Common myeloid progenitor, CD34-positive (primary cell): Measurements from ENCODE around the gene LIN52.

Experiments used
- CTCF ChIA-PET: fragments of 350-600 bp; sonication (Branson Sonifier 250); formaldehyde crosslinking; loops from one replicate; lab custom pipeline; 2021; ENCODE audit warnings: antibody characterized with exemption; lab: Charles Lee
- POLR2A ChIA-PET: fragments of 350-600 bp; sonication (Branson Sonifier 250); formaldehyde crosslinking; loops from one replicate; lab custom pipeline; 2021; ENCODE audit warnings: antibody characterized with exemption; lab: Charles Lee
- DNase-seq, 3 donors: peaks; one replicate each; pipeline versions ENCODE4 v3.0.0 to v3.0.0-alpha.2; 2013
- H3K27ac ChIP-seq, 2 experiments: 1 replicate in 1 of 2; 2 replicates in 1 of 2; pipeline ENCODE4 v1.7.0; 2013; ENCODE audit warnings: inconsistent platforms in 2 of 2, low read length in 2 of 2, mild to moderate bottlenecking in 2 of 2, low read depth in 1 of 2, moderate library complexity in 1 of 2; ENCODE audit not compliant: severe bottlenecking in 2 of 2, insufficient read depth in 1 of 2, poor library complexity in 1 of 2
- H3K27me3 ChIP-seq, 5 experiments: replicated peaks in 2 of 5; 1 replicate in 3 of 5; 2 replicates in 2 of 5; pipeline versions ENCODE4 v1.6.1 to v1.7.0; 2013; ENCODE audit warnings: low read length in 4 of 5, mild to moderate bottlenecking in 2 of 5, moderate library complexity in 2 of 5, inconsistent platforms in 1 of 5; ENCODE audit not compliant: insufficient read depth in 5 of 5, control insufficient read depth in 4 of 5
- H3K36me3 ChIP-seq, 4 experiments: 1 replicate in 2 of 4; 2 replicates in 2 of 4; pipeline versions ENCODE4 v1.6.1 to v1.7.0; 2013; ENCODE audit warnings: low read length in 3 of 4, control low read depth in 1 of 4, mild to moderate bottlenecking in 1 of 4; ENCODE audit not compliant: control insufficient read depth in 4 of 4, insufficient read depth in 4 of 4
- H3K4me1 ChIP-seq, 4 experiments: 1 replicate in 3 of 4; 2 replicates in 1 of 4; pipeline versions ENCODE4 v1.6.1 to v1.7.1; 2013; ENCODE audit warnings: low read length in 3 of 4, mild to moderate bottlenecking in 3 of 4, control low read depth in 1 of 4, inconsistent platforms in 1 of 4, moderate library complexity in 1 of 4; ENCODE audit not compliant: control insufficient read depth in 4 of 4, insufficient read depth in 4 of 4; ENCODE audit errors: control extremely low read depth in 1 of 4
- H3K4me3 ChIP-seq, 7 experiments: 1 replicate in 4 of 7; 2 replicates in 3 of 7; pipeline versions ENCODE4 v1.5.1 to v1.7.0; 2013; ENCODE audit warnings: mild to moderate bottlenecking in 7 of 7, low read length in 6 of 7, moderate library complexity in 6 of 7, inconsistent platforms in 2 of 7, low read depth in 2 of 7, control low read depth in 1 of 7; ENCODE audit not compliant: insufficient read depth in 4 of 7, control insufficient read depth in 1 of 7; ENCODE audit errors: extremely low read depth in 1 of 7
- H3K9me3 ChIP-seq, 5 experiments: 1 replicate in 4 of 5; 2 replicates in 1 of 5; pipeline versions ENCODE4 v1.6.1 to v1.7.1; 2013; ENCODE audit warnings: low read length in 4 of 5, mild to moderate bottlenecking in 2 of 5, inconsistent platforms in 1 of 5, low read depth in 1 of 5, moderate library complexity in 1 of 5; ENCODE audit not compliant: control insufficient read depth in 4 of 5, insufficient read depth in 2 of 5; ENCODE audit errors: control extremely low read depth in 1 of 5
- WGBS: methylation state at CpG from one replicate; pipeline ENCODE4 v1.1.5; 2013; ENCODE audit not compliant: insufficient coverage; 5-methylcytosine and 5-hydroxymethylcytosine counted together

LIN52 gene

DNA sequence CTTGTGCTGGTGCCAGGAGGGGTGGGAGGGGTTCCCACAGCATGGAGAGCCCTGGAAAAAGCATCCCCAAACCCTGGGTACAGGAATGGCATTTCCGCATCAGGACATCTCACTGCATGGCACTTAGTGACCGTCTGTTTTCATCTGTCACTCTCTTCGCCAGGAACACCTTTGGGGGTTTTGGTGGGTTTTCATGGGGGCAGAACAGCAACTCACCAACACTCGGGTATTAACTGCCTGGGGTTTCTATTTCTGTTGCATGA lies 158.0 kb downstream of the LIN52 start:
- POLR2A ChIA-PET = no interaction called here
- Histone ChIP-seq H3K9me3 (no peaks in the 10 kb centered on the region), H3K27ac (no peak overlapping the region), H3K36me3 (no peaks in the 10 kb centered on the region), H3K27me3 (peaks cover 2 to 94% (median 47%) of the 10 kb centered on the region in 5 experiments), H3K4me1 (peaks cover 0 to 22% (median 17%) of the 10 kb centered on the region in 4 experiments), H3K4me3 (no peak overlapping the region)
- 60% methylated on average over 2 of the region's 4 CpGs for WGBS
- DNase-seq = no peak
- CTCF ChIA-PET = no interaction called here

DNA sequence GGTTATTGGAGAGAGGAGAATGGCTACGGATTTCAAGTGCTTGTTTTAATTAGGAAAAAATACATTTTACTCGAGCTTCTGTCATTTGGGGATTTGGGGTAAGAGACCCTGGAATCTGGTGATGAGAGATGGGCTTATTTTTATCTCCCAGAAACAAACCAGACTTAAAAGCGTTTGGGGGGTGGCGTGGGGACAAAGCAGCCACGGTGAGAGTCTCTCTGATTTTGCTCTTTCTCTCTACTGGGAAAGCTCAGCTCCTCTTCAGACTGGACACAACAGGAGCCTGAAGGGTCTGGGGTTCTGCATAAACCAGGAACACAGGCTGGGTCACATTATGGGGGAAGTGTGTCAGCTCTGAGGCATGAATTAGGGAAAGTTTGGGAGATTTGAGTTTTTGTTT lies 158.3 kb downstream of the LIN52 start:
- ChIA-PET POLR2A (no interaction called here), CTCF (no interaction called here)
- peaks cover 0 to 94% (median 47%) of the 10 kb centered on the region in 5 experiments for H3K27me3 ChIP-seq
- no peaks in the 10 kb centered on the region for H3K36me3 ChIP-seq
- H3K9me3 ChIP-seq = no peaks in the 10 kb centered on the region
- H3K4me1 ChIP-seq = peaks cover 0 to 22% (median 17%) of the 10 kb centered on the region in 4 experiments
- peak in 1 of 3 donors; percentile 17 for DNase-seq
- WGBS = 13% methylated on average over 4 of the region's 5 CpGs
- H3K27ac ChIP-seq = no peak overlapping the region
- H3K4me3 ChIP-seq = no peak overlapping the region

DNA sequence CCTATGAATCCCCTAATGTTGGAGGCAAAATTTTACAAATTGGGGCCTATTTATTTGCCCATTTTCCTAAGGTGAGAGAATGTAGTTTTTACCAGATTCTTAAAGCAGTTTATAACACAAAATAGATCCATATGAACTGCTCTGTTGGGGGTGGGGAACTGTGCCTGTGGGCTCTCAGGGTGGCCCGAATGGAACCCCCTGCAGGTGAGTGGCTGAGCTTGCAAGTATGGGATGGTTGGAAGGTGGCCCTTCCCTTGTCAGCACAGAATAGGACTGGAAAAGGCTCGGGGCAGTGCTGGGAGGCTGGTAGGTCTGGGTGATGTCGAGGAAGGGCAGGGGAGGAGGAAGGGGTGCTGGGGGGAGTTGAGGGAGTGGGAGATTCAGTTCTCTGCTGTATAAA lies 159.4 kb downstream of the LIN52 start:
- CTCF ChIA-PET = interaction anchor here (1.2 to 1.6 kb wide), 3 partner anchors 10 to 131 kb away, joined by 3 to 8 read pairs (median 3); no protein-coding TSS in a partner anchor
- POLR2A ChIA-PET = no interaction called here
- DNase-seq = peak in 2 of 3 donors; percentile 20 to 24
- H3K27me3 ChIP-seq = peaks cover 0 to 85% (median 38%) of the 10 kb centered on the region in 5 experiments
- H3K4me1 ChIP-seq = peaks cover 0 to 22% (median 17%) of the 10 kb centered on the region in 4 experiments
- WGBS = 11% methylated on average over 3 of the region's 3 CpGs
- no peak overlapping the region for H3K27ac ChIP-seq
- no peaks in the 10 kb centered on the region for H3K36me3 ChIP-seq
- H3K4me3 ChIP-seq = no peak overlapping the region
- no peaks in the 10 kb centered on the region for H3K9me3 ChIP-seq

DNA sequence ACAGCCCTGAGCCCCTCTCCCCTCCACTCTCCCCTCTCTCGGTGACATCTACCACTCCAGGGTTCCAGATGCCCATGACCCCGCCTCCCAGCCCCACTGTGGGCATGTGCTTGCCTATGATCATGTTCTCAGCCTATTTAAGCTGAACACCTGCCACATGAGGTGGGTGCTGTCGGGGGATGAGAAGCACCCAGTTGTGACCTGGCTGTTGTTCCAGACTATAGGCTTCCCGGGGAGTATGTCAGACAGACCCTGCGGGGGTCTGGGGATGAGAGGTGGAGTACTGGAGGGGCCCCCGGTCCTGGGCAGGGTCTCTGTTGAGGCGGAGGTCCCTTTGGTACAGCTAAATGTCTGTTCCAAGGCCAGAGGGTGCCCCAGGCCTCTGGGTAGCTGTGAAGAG lies 160.5 kb downstream of the LIN52 start:
- Histone ChIP-seq H3K27me3 (peaks cover 0 to 73% (median 35%) of the 10 kb centered on the region in 5 experiments), H3K27ac (no peak overlapping the region)
- CTCF ChIA-PET = interaction anchor here (1.2 to 1.6 kb wide), 3 partner anchors 9 to 31 kb away, joined by 3 to 8 read pairs (median 5); no protein-coding TSS in a partner anchor

DNA sequence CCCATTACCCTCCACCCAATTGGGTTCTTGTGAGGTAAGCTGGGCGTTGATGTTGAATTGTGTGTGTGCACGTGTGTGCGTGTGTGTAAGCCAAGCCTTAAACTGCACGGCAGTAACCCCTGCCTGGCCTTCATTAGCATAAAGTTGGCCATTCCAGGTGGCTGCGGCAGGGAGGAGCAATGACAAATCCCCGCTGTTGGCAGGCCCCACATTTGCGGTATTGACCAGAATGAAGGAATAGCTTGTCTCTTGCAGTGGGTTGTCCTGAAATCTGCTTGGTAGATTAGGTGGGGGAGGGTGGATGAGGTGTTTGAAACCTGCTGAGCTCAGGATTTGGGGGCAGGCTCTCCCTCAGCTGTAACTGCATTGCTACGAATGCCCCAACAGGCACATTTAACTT lies 161.8 kb downstream of the LIN52 start:
- DNase-seq = no peak
- H3K27me3 ChIP-seq = peaks cover 0 to 60% (median 29%) of the 10 kb centered on the region in 5 experiments
- H3K36me3 ChIP-seq = no peaks in the 10 kb centered on the region
- WGBS = 96% methylated on average over 5 of the region's 8 CpGs
- H3K4me3 ChIP-seq = no peak overlapping the region
- no peaks in the 10 kb centered on the region for H3K9me3 ChIP-seq
- POLR2A ChIA-PET = no interaction called here
- peaks cover 0 to 6% (median 2%) of the 10 kb centered on the region in 4 experiments for H3K4me1 ChIP-seq
- CTCF ChIA-PET = interaction anchor here (0.9 to 2.6 kb wide), 7 partner anchors 9 to 134 kb away, joined by 3 to 11 read pairs (median 5); no protein-coding TSS in a partner anchor
- H3K27ac ChIP-seq = no peak overlapping the region

More for the DNA sequence above, 160.5 kb downstream of the LIN52 start:
- peaks cover 0 to 16% (median 13%) of the 10 kb centered on the region in 4 experiments for H3K4me1 ChIP-seq
- no peak overlapping the region for H3K4me3 ChIP-seq
- WGBS = 84% methylated on average over 7 of the region's 7 CpGs
- POLR2A ChIA-PET = no interaction called here
- no peaks in the 10 kb centered on the region for H3K9me3 ChIP-seq
- no peaks in the 10 kb centered on the region for H3K36me3 ChIP-seq
- no peak for DNase-seq

DNA sequence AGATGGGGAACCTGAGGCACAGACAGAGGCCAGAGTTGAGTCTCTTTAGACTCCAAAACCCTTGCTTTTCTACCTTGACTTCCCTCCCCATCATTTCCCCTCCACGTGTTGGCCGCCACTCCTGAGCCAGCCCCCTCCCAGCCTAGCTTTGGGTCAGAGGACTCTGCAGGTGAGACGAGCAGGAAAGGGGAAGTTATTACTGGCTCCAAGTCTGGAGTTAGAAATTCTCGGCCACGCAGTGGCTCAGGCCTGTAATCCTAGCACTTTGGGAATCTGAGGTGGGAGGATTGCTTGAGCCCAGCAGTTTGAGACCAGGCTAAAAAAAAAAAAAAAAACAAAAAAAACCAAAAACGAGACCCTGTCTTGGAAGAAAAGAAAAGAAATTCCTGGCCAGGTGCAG lies 163.3 kb downstream of the LIN52 start:
- H3K27me3 ChIP-seq = peaks cover 0 to 51% (median 24%) of the 10 kb centered on the region in 5 experiments
- H3K27ac ChIP-seq = no peak overlapping the region
- WGBS = 60% methylated on average over 1 of the region's 6 CpGs
- H3K36me3 ChIP-seq = no peaks in the 10 kb centered on the region
- no peaks in the 10 kb centered on the region for H3K9me3 ChIP-seq
- peaks cover 0 to 5% (median 1%) of the 10 kb centered on the region in 4 experiments for H3K4me1 ChIP-seq
- ChIA-PET CTCF (interaction anchor here (0.6 to 2.6 kb wide), 4 partner anchors 29 to 135 kb away, joined by 3 to 11 read pairs (median 4); no protein-coding TSS in a partner anchor), POLR2A (no interaction called here)
- H3K4me3 ChIP-seq = no peak overlapping the region
- DNase-seq = no peak

DNA sequence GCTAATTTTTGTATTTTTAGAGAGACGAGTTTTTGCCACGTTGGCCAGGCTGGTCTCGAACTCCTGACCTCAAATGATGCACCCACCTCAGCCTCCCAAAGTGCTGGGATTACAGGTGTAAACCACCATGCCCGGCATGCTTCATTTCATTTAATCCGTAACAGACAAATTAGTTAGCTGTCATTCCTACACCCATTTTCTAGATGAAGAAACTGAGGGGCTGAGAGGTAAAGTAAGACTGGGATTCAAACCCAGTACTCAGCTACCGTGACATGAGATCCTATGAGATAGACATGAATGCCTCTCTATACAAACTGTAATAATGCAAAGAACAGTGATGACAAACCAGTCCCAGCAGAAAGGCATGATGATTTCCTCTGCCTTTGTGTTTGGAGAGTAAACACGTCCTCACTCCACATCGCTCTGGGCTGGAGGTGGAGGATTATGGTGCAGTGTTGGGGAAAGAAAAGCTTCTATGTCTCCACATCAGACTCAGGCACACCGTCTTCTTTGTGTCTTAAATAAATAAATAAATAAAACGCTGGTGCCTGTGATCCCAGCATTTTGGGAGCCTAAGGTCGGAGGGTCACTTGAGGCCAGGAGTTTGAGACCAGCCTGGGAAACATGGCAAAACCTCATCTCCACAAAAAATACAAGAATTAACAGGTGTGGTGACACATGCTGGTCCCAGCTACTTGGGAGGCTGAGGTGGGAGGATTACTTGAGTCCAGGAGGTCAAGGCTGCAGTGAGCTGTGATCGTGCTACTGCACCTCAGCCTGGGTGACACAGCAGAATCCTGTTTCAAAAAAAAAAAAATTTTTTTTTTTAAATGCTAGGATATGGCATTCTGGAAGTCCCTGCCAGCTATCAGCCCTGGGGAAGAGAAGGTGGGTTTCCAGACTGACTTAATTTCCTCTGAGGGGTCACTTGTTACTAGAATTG lies 164.9 kb downstream of the LIN52 start:
- Histone ChIP-seq H3K4me3 (no peak overlapping the region), H3K27me3 (peaks cover 0 to 36% (median 22%) of the 10 kb centered on the region in 5 experiments), H3K36me3 (no peaks in the 10 kb centered on the region), H3K4me1 (peaks cover 0 to 5% (median 1%) of the 10 kb centered on the region in 4 experiments), H3K9me3 (no peaks in the 10 kb centered on the region), H3K27ac (no peak overlapping the region)
- CTCF ChIA-PET = interaction anchor here (1.1 to 1.5 kb wide), 5 partner anchors 17 to 138 kb away, joined by 3 to 6 read pairs (median 3); no protein-coding TSS in a partner anchor
- POLR2A ChIA-PET = no interaction called here
- 80% methylated on average over 5 of the region's 12 CpGs for WGBS
- DNase-seq = no peak
